Progenitor cell of endocrine pancreas (in vitro differentiated cells): ENCODE data around the gene HSPA1B. TPM values are rescaled to one million over a fixed set of nuclear protein-coding genes. Genes with fewer than 3 reads are reported as not detected.
A peak's percentile ranks its signal among the peaks of the same experiment; 100 is the strongest.

Source experiments
- DNase-seq: peaks from one replicate; pipeline ENCODE4 v3.0.0; 2021; ENCODE audit warnings: low spot score; ENCODE audit not compliant: unreplicated experiment
- H3K27ac Mint-ChIP-seq: 2 replicates; pipeline ENCODE4 v1.8.0; 2021; ENCODE audit warnings: mild to moderate bottlenecking, moderate library complexity, mixed read lengths
- H3K27me3 Mint-ChIP-seq: 2 replicates; pipeline ENCODE4 v1.8.0; 2021; ENCODE audit warnings: mixed read lengths
- H3K36me3 Mint-ChIP-seq: 2 replicates; pipeline ENCODE4 v1.8.0; 2022; ENCODE audit warnings: mixed read lengths; ENCODE audit not compliant: insufficient read depth
- H3K4me1 Mint-ChIP-seq: 2 replicates; pipeline ENCODE4 v1.8.0; 2021; ENCODE audit warnings: low read depth, mixed read lengths
- H3K4me3 Mint-ChIP-seq: 2 replicates; pipeline ENCODE4 v1.8.0; 2021; ENCODE audit warnings: low read depth, mild to moderate bottlenecking, moderate library complexity, mixed read lengths
- H3K9me3 Mint-ChIP-seq: 2 replicates; pipeline ENCODE4 v1.8.0; 2021; ENCODE audit warnings: low read depth, mixed read lengths
- CTCF ChIP-seq: fragments of 200-600 bp; sonication (generic); IDR thresholded peaks from one replicate; pipeline ENCODE4 v1.5.0; 2021; ENCODE audit warnings: antibody characterized with exemption, mild to moderate bottlenecking; ENCODE audit not compliant: unreplicated experiment
- total RNA-seq: library from RNA; stranded (reverse); gene quantifications from 2 replicates; pipeline ENCODE4 v1.2.1, GENCODE V29; 2021

Gene HSPA1B
- total RNA-seq, 1 donor from 2014 or later = 165 TPM

- Mint-ChIP-seq H3K4me3 (peak overlapping the region; percentile 94), H3K27ac (peak overlapping the region; percentile 90), H3K9me3 (no peaks in the 10 kb centered on the region), H3K27me3 (no peaks in the 10 kb centered on the region), H3K4me1 (peaks cover 32% of the 10 kb centered on the region), H3K36me3 (peaks cover under 1% of the 10 kb centered on the region)
- TF ChIP-seq CTCF = peak; percentile 62
- no peak for DNase-seq
Measured at GRCh38 chr6:31829633-31830283, 2.2 kb downstream of the HSPA1B start.

DNA sequence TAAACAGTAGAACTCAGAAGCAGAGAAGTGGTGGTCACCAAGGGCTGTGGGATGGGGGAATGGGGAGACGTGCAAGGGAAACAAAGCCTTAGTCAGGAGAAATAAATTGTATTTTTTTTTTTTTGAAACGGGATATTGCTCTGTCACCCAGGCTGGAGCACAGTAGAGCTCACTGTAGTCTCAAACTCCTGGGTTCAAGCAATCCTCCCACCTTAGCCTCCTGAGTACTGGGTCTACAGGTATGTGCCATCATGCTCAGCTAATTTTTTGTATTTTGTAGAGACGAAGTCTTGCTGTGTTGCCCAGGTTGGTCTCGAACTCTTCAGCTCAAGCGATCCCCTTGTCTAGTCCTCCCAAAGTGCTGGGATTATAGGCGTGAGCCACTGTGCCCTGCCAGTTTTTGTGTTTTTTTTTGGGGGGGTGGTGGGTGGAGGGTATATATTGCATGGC, 3.4 kb downstream of the HSPA1B start:
- Mint-ChIP-seq H3K36me3 (peaks cover 5% of the 10 kb centered on the region), H3K4me1 (peaks cover 27% of the 10 kb centered on the region), H3K9me3 (no peaks in the 10 kb centered on the region), H3K27me3 (no peaks in the 10 kb centered on the region), H3K4me3 (peak overlapping the region; percentile 94), H3K27ac (peak overlapping the region; percentile 90)
- no peak for TF ChIP-seq CTCF
- no peak for DNase-seq

- H3K36me3 Mint-ChIP-seq = peaks cover 8% of the 10 kb centered on the region
- no peak overlapping the region for H3K27ac Mint-ChIP-seq
- H3K4me3 Mint-ChIP-seq = peak overlapping the region; percentile 94
- H3K9me3 Mint-ChIP-seq = no peaks in the 10 kb centered on the region
- no peak for DNase-seq
- no peak for TF ChIP-seq CTCF
- H3K27me3 Mint-ChIP-seq = no peaks in the 10 kb centered on the region
- H3K4me1 Mint-ChIP-seq = peaks cover 29% of the 10 kb centered on the region
Measured at GRCh38 chr6:31831350-31832215, 4.0 kb downstream of the HSPA1B start.

- Mint-ChIP-seq H3K27ac (peak overlapping the region; percentile 100), H3K36me3 (peaks cover 23% of the 10 kb centered on the region), H3K4me3 (peak overlapping the region; percentile 99), H3K4me1 (peaks cover 37% of the 10 kb centered on the region), H3K27me3 (no peaks in the 10 kb centered on the region), H3K9me3 (no peaks in the 10 kb centered on the region)
- no peak for TF ChIP-seq CTCF
- DNase-seq = peak; percentile 68
Measured at GRCh38 chr6:31834367-31835250, 7.1 kb downstream of the HSPA1B start.

GRCh38 chr6:31836047-31836473, 8.5 kb downstream of the HSPA1B start:
- no peak for DNase-seq
- Mint-ChIP-seq H3K9me3 (no peaks in the 10 kb centered on the region), H3K4me3 (peak overlapping the region; percentile 99), H3K27ac (peak overlapping the region; percentile 100), H3K27me3 (no peaks in the 10 kb centered on the region), H3K36me3 (peaks cover 31% of the 10 kb centered on the region), H3K4me1 (peaks cover 31% of the 10 kb centered on the region)
- no peak for TF ChIP-seq CTCF
